ENCODE results near the gene SPNS2. TPM values are rescaled to one million over a fixed set of nuclear protein-coding genes. Genes with fewer than 3 reads are reported as not detected.

Gene SPNS2
- total RNA-seq, 1 experiment from 2014 or later, result 1.9 TPM

GRCh38 chr17:4478318-4478830 is 20.3 kb upstream of the SPNS2 start:
- no peak overlapping the region for H3K27ac ChIP-seq (ENCODE audit: low read length)
- POLR2A ChIA-PET, result no interaction called here
- ATAC-seq (no peak), DNase-seq (ENCODE audit: low read depth, low spot score) (no peak)
- H3K4me3 ChIP-seq (ENCODE audit: low read depth in 2 of 2, low read length in 2 of 2), result no peak overlapping the region
- TF ChIP-seq SIN3A (IDR thresholded peaks at IDR 0.05; ENCODE audit: borderline replicate concordance, insufficient read depth, low read depth, low read length) (no peak), TCF7L2 (IDR thresholded peaks at IDR 0.05; ENCODE audit: low read depth, low read length) (no peak), REST (IDR thresholded peaks at IDR 0.05; ENCODE audit: insufficient read depth in 1 of 2, low read depth in 2 of 2, low read length in 1 of 2) (no peak), POLR2AphosphoS5 (IDR thresholded peaks at IDR 0.05; ENCODE audit: low read depth, low read length) (no peak), CTCF (IDR thresholded peaks at IDR 0.05) (no peak)
- in situ Hi-C loops (cut with HindIII; ENCODE audit: low pct_unique_long_range_greater_than_20kb, low sequenced_read_pairs) (no loop called here), intact Hi-C loops (cut with micrococcal nuclease; ENCODE audit: unreplicated experiment) (no loop called here)
- H3K4me1 ChIP-seq (ENCODE audit: control insufficient read depth, insufficient read depth, low read length), result peaks cover 2% of the 10 kb centered on the region; the same call in 1 of the 2 replicates
- no peaks in the 10 kb centered on the region for H3K9me3 ChIP-seq (ENCODE audit: control insufficient read depth, insufficient read depth, low read depth, low read length)
- no peaks in the 10 kb centered on the region for H3K36me3 ChIP-seq (ENCODE audit: control insufficient read depth, insufficient read depth, low read length)
- H3K27me3 ChIP-seq (ENCODE audit: control insufficient read depth, insufficient read depth, low read length), result no peaks in the 10 kb centered on the region
- no TSS peak for BruUV-seq (replicated peaks)
- CTCF ChIA-PET, result no interaction called here

GRCh38 chr17:4479340-4479981 is 19.2 kb upstream of the SPNS2 start:
- H3K27ac ChIP-seq (ENCODE audit: low read length), result no peak overlapping the region
- no peaks in the 10 kb centered on the region for H3K27me3 ChIP-seq (ENCODE audit: control insufficient read depth, insufficient read depth, low read length)
- POLR2A ChIA-PET, result no interaction called here
- no TSS peak for BruUV-seq (replicated peaks)
- DNase-seq (ENCODE audit: low read depth, low spot score), result no peak
- in situ Hi-C loops (cut with HindIII; ENCODE audit: low pct_unique_long_range_greater_than_20kb, low sequenced_read_pairs) (no loop called here), intact Hi-C loops (cut with micrococcal nuclease; ENCODE audit: unreplicated experiment) (no loop called here)
- H3K4me3 ChIP-seq (ENCODE audit: low read depth in 2 of 2, low read length in 2 of 2), result no peak overlapping the region
- CTCF ChIA-PET, result interaction anchor here (0.6 kb wide), 1 partner anchor 217 kb away, joined by 5 read pairs; no protein-coding TSS in a partner anchor
- no peaks in the 10 kb centered on the region for H3K9me3 ChIP-seq (ENCODE audit: control insufficient read depth, insufficient read depth, low read depth, low read length)
- H3K4me1 ChIP-seq (ENCODE audit: control insufficient read depth, insufficient read depth, low read length), result peaks cover 6% of the 10 kb centered on the region
- H3K36me3 ChIP-seq (ENCODE audit: control insufficient read depth, insufficient read depth, low read length), result no peaks in the 10 kb centered on the region
- ATAC-seq, result no peak
- TF ChIP-seq REST (IDR thresholded peaks at IDR 0.05; ENCODE audit: insufficient read depth in 1 of 2, low read depth in 2 of 2, low read length in 1 of 2) (no peak), SIN3A (IDR thresholded peaks at IDR 0.05; ENCODE audit: borderline replicate concordance, insufficient read depth, low read depth, low read length) (no peak)

Data from Panc1 (cell line).